Gastrocnemius medialis (tissue), 4 donors: ENCODE results near the gene CACUL1.

Experiments
- CTCF ChIP-seq, 5 experiments: fragments of 450-650 bp in 3 of 5; fragments of 200-600 bp in 2 of 5; sonication (generic) in 2 of 5; IDR thresholded peaks in 4 of 5; conservative IDR thresholded peaks in 1 of 5; 1 replicate in 4 of 5; 2 replicates in 1 of 5; pipeline ENCODE4 v1.5.1; 2016 to 2019; ENCODE audit warnings: antibody characterized with exemption in 5 of 5, mild to moderate bottlenecking in 3 of 5, moderate library complexity in 3 of 5
- POLR2A ChIP-seq, 2 donors: fragments of 450-650 bp; IDR thresholded peaks; one replicate each; pipeline ENCODE4 v1.6.1; 2017; ENCODE audit warnings: antibody characterized with exemption in 2 of 2, mild to moderate bottlenecking in 2 of 2, moderate library complexity in 2 of 2

GRCh38 chr10:118735294-118735693, 19.5 kb downstream of the CACUL1 start:
- TF ChIP-seq CTCF (IDR thresholded peaks at IDR 0.05 in 4 of 5, conservative IDR thresholded peaks at IDR 0.05 in 1 of 5): no peak
- TF ChIP-seq POLR2A (IDR thresholded peaks at IDR 0.05): no peak
